Eye (tissue), 1 donor: ENCODE results near the gene CXXC5.
A peak's percentile ranks its signal among the peaks of the same experiment; 100 is the strongest.
"Not testable (repeated sequence)": the region's sequence is repeated elsewhere in the genome, so short reads cannot be mapped to it uniquely, and the experiment has no call there.

Experiments used
- DNase-seq: peaks from one replicate; pipeline ENCODE4 v3.0.0-alpha.2; 2015

CXXC5 gene

DNA sequence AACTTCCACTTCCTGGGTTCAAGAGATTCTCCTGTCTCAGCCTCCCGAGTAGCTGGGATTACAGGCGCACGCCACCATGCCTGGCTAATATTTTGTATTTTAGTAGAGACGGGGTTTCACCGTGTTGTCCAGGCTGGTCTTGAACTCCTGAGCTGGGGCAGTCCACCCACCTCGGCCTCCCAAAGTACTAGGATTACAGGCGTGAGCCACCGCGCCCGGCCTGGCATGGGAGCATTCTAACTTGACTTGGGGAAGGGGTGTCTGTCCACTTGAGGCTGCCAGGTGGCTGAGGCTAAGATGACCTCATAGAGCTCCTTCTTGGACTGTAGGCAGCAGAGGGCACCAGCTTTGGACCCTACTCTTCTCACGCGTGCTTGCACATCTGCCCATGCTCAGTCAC, 65.7 kb downstream of the CXXC5 start:
- peak; percentile 17 for DNase-seq

DNA sequence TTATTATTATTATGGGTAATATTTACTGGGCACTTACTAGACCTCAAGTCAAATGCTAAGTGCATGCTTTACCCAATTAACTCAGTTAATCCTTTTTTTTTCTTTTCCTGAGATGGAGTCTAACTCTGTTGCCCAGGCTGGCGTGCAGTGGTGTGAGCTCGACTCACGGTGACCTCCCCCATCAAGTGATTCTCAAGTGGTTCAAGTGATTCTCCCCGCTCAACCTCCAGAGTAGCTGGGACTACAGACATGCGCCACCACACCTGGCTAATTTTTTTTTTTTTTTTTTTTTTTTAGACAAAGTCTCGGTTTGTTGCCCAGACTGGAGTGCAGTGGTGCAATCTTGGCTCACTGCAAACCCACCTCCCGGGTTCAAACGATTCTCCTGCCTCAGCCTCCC, 69.1 kb downstream of the CXXC5 start:
- DNase-seq, result no peak

DNA sequence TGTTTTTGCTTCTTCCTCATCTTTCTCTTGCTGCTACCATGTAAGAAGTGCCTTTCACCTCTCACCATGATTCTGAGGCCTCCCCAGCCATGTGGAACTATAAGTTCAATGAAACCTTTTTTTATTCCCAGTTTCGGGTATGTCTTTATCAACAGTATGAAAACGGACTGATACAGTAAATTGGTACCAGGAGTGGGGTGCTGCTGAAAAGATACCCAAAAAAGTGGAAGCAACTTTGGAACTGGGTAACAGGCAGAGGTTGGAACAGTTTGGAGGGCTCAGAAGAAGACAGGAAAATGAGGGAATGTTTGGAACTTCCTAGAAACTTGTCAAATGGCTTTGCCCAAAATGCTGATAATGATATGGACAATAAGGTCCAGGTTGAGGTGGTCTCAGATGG, 70.3 kb downstream of the CXXC5 start:
- DNase-seq, result not testable (repeated sequence)

DNA sequence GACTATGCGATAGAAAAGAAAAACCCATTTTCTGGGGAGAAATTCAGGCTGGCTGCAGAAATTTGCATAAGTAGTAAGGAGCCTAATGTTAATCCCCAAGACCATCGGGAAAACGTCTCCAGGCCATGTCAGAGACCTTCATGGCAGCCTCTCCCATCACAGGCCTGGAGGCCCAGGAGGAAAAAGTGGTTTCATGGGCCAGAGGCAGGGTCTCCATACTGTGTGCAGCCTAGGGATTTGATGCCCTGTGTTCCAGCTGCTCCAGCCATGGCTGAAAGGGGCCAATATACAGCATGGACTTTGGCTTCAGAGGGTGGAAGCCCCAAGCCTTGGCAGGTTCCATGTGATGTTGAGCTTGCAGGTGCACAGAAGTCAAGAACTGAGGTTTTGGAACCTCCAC, 71.8 kb downstream of the CXXC5 start:
- DNase-seq, result not testable (repeated sequence)

DNA sequence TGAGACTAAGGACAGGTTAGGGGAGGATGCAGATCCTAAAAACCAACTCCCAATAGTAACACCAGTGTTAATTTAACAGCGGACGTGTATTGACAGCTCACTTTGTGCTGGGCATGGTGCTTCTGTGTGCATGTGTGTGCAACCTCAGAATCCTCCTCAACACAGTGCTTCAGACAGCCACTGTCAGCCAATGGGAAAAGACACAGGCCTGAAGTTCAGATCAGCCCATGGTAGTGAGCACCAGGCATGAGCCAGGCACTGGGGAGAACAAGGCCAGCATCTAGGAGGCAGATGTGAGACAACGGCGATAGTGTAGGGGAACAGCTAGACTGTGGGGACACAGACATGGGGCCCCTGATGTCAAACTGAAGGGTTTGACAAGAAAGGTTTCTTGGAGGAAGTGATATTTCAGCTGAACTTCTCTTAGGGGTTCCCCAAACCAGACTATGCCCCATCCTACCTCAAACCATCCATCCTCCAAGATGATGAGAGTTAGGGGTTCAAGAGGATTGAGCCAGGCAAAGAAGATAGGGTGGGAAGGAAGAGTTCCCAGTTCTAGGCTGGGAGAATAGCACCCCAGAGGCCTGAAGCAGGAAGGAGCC, 75.9 kb downstream of the CXXC5 start:
- DNase-seq, result no peak

DNA sequence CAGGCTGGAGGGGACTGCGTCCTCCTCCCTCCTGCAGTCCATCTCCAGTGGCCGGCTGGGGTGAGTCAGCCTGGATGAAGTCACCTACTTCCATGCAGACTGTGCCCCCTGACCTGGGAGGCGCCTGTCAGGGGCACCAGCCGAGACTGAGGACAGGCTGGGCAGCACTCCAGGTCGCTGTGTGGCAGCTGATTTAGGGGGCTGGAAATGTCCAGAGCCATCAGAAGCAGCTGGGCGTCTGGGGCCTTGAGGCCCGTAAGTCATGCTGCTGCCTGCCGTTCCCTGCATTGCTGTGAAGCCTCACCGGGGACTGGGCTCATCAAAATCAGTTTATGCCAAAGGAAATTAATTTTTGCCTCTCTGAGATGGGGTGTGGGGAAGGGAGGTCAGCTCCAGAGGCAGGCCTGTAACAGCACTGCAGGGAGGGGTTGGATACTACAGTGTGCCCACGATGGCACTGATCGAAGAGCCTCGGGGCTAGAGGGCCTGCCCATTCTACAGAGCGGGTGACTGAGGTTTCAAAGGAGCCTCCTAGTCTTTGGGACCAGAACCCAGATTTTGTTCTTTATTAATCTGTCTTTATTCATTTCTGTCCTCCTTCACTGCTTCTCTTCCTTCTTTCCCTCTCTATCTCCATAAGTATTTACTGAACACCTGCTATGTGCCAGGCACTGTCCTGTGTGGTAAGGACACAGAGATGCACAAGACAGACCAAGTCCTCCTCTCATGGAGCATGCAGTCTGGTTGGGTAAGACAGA, 77.1 kb downstream of the CXXC5 start:
- DNase-seq, result no peak

DNA sequence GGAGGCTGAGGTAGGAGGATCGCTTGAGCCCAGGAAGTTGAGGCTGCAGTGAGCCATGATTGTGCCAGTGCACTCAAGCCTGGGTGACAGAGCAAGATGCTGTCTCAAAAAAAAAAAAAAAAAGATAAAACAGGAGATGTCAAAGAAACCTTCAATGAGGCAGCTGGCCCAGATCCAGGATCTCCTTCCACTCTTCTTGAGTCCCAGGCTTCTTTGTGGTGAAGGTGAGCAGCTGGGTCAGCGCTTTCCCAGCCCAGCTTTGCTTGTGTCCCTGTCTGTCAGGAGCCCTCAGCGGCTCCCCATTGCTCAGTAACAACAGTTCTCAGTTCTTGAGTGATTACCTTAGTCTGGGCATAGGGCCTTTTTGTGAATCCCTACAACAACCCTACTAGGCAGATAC, 78.1 kb downstream of the CXXC5 start:
- DNase-seq, result no peak

DNA sequence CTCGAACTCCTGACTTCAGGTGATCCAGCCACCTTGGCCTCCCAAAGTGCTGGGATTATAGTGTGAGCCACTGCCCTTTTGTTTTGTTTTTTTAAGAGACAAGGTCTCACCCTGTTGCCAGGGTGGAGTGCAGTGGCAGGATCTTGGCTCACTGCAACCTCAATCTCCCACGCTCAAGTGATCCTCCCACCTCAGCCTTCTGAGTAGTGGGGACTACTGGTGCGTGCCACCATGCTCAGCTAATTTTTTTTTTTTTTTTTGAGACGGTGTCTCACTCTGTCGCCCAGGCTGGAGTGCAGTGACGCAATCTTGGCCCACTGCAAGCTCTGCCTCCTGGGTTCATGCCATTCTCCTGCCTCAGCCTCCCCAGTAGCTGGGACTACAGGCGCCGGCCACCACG, 79.5 kb downstream of the CXXC5 start:
- not testable (repeated sequence) for DNase-seq

DNA sequence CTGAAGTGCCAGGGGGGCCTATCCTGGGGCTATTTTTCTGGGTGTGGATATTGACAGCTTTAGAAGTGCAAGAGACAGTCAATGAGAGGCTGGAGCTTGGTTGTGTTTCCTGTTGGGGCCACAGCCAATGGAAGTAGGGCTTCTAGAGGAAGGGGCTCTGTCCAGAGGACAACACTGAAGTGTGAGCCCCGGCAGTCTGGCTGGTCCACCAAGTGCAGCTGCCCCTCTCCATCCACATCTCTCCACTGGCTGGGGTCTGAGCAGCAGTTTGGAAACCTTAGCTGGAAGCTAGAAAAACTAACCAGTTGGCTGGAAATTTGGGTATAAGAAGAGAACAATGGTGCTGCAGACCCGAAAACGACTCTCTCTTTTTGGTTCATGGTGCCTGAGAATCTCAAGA, 83.1 kb downstream of the CXXC5 start:
- DNase-seq, result no peak

DNA sequence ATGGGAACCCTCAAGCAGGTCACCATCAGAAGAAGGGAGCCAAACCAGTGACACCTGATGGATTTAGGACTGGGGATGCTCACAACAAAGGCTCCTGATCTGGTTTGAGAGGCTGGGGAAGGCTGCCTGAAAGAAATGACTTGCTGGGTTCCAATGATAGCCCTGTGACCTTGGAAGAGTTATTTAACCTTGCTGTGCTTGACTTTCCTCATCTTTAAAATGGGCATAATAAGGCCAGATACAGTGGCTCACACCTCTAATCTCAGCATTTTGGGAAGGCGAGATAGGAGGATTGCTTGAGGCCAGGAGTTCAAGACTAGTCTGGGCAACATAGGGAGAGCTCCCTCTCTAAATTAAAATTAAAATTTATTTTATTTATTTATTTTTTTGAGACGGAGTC, 83.9 kb downstream of the CXXC5 start:
- DNase-seq, result no peak

DNA sequence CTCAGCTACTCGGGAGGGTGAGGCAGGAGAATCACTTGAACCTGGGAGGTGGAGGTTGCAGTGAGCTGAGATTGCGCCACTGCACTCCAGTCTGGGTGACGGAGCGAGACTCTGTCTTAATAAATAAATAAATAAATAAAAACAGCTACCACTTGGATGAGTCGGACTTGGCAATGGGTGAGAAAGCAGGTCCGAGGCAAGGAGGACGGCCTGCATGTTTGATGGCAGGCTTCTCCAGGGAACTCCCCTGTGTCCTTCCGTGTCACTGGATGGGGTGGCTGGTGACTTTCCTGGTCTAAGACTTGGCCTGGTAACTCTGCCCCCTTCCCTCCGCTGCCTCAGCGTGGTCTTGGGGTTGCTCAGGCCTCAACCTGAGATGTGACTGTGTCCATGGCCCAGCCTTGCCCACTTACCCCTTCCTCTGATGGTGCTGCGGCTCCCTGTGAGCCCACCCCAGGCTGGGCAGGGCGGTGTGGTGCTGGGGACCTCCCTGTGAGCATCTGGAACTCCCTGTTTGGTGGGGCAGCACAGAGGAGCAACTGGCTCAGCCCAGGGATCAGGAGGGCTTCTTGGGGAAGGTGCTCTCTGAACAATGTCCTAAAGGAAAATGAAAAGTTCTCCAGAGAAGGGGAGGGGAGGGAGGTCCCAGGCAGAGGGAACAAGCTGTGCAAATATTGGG, 85.0 kb downstream of the CXXC5 start:
- DNase-seq, result no peak
